ENCODE data around the gene SYNRG.
"Not testable (repeated sequence)": the region's sequence is repeated elsewhere in the genome, so short reads cannot be mapped to it uniquely, and the experiment has no call there.

The SYNRG gene

GRCh38 chr17:37643869-37644268, 34.7 kb upstream of the SYNRG start:
- peak overlapping the region; percentile 85 for H3K4me3 ChIP-seq (ENCODE audit: low read depth, low read length)
- no peak for TF ChIP-seq CTCF (IDR thresholded peaks at IDR 0.05; ENCODE audit: low read depth, low read length)

- H3K4me3 ChIP-seq (ENCODE audit: low read depth, low read length), result peak within 1 kb of the TSS; percentile 85
- TF ChIP-seq CTCF (IDR thresholded peaks at IDR 0.05; ENCODE audit: low read depth, low read length), result no peak
Measured at GRCh38 chr17:37643118-37643766, 34.0 kb upstream of the SYNRG start, which contains the start of gene DDX52. DDX52 (minus strand) TSS chr17:37643446; CDS start chr17:37643420, 26 bp downstream.

- peak overlapping the region; percentile 85 for H3K4me3 ChIP-seq (ENCODE audit: low read depth, low read length)
- TF ChIP-seq CTCF (IDR thresholded peaks at IDR 0.05; ENCODE audit: low read depth, low read length), result no peak
Measured at GRCh38 chr17:37642681-37643080, 33.5 kb upstream of the SYNRG start.

- no peak for TF ChIP-seq CTCF (IDR thresholded peaks at IDR 0.05; ENCODE audit: low read depth, low read length)
- no peak overlapping the region for H3K4me3 ChIP-seq (ENCODE audit: low read depth, low read length)
Measured at GRCh38 chr17:37640015-37640414, 30.8 kb upstream of the SYNRG start.

GRCh38 chr17:37637956-37638355, 28.7 kb upstream of the SYNRG start:
- no peak overlapping the region for H3K4me3 ChIP-seq (ENCODE audit: low read depth, low read length)
- no peak for TF ChIP-seq CTCF (IDR thresholded peaks at IDR 0.05; ENCODE audit: low read depth, low read length)

- H3K4me3 ChIP-seq (ENCODE audit: low read depth, low read length), result not testable (repeated sequence)
Measured at GRCh38 chr17:37616430-37616829, 7.2 kb upstream of the SYNRG start.

GRCh38 chr17:37614823-37615222, 5.6 kb upstream of the SYNRG start:
- TF ChIP-seq CTCF (IDR thresholded peaks at IDR 0.05; ENCODE audit: low read depth, low read length), result no peak
- no peak overlapping the region for H3K4me3 ChIP-seq (ENCODE audit: low read depth, low read length)

- no peak overlapping the region for H3K4me3 ChIP-seq (ENCODE audit: low read depth, low read length)
- no peak for TF ChIP-seq CTCF (IDR thresholded peaks at IDR 0.05; ENCODE audit: low read depth, low read length)
Measured at GRCh38 chr17:37614391-37614790, 5.2 kb upstream of the SYNRG start.

Measured in WI38 (cell line).